HPDE6-E6E7 (cell line): ENCODE data around the gene RELN.

Experiments
- DNase-seq: peaks from one replicate; pipeline ENCODE4 v3.0.0; 2011; ENCODE audit warnings: missing footprints; ENCODE audit errors: extremely low spot score

RELN gene

DNA sequence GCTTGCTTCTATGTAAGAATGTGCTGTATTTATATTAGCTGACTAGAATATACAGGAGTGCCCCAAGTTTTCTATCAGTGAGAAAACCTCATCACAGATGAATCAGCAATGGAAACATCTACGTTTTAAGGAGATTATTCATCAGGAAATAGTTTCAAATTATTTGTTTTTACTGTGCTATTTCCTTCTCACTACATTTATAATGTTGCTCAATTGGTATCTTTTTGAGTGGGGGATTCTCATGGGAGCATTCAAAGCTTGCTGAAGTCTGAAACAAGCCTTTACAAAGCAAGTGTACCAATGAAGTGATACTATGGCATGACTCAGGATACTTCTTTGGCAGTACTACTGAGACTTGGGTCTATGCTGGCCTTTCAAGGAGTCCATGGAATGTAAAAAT is 352.4 kb downstream of the RELN start:
- peak; percentile 25 for DNase-seq

DNA sequence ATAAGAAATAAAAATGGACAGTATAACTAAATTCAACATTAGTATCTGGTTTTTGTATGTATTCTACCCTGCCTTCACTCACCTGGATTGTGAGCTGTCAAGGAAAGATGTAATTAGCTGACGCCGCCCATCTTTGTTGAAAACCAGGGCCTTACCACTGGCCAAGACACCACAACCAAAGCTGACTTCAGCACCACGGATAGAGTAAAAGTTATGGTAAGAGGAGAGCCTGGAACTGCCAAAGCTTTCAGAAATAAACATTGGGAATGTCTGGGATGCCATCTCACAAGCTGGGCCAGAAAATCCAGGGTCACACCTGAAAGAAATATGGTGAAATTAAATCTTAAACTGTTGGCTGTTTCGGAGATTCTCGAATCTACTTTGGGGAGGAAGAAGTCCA is 353.3 kb downstream of the RELN start:
- no peak for DNase-seq

DNA sequence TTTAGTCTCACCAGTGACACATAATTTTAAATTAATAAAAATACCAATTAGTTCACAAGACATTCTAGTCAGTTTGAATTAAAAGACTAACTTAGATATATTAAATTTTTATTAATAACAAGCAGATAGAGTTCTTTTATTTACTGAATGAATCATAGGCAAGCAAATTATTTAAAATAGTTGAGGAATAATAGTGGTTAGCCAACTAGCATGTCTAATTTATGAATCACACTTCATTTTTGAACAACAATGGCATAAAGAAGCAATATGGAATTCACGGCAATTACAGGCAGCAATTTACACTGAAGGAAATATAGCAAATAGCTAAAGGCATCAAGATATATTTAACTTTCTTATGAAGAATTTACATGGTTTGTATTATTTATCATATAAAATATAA is 356.5 kb downstream of the RELN start:
- no peak for DNase-seq

DNA sequence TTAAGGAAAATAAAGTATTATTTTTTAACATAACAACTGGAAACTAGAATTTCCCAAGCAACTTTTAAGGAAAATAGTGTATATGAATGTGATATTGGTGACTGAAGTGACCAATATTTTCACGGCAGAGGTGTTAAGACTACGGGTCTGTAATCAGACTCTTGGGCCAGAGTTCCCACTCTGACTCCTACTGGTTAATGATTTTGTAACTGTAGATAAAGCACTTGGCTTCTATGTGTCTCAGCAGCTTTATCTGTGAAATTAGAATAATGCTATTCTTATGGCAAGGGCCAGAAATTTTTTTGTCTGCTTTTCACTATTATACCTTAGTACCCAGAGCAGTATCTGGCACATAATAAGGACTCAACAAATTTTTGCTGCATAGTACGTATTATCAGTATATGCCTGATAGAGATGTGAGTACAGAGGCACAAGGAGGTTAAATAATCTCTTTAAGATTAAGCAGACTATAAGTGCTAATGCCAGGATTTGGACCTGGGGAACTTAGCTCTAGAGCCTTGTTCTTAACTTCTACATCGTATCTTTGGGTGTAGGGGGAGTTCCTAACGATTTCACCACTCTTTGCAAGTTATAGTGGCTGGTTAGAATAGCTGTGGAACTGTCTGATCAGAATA is 357.3 kb downstream of the RELN start:
- DNase-seq: no peak

DNA sequence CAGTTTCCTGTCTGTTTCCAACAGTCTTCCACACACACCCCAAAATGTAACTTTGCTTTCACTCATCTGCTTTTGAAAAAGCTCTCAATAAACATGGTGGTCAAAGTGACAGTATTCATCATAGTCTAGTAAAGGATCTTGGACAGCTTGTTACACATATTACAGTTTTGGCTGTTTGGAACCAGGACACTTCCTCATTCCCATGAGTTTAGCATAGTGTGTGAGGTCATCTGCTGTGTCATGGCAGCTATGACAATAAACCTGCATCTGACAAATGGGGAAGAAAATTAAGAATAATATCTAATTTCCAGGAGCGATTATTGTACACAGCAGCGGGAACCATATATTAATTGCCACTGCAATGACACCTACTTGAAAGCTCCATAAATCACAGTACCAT is 359.1 kb downstream of the RELN start:
- no peak for DNase-seq

DNA sequence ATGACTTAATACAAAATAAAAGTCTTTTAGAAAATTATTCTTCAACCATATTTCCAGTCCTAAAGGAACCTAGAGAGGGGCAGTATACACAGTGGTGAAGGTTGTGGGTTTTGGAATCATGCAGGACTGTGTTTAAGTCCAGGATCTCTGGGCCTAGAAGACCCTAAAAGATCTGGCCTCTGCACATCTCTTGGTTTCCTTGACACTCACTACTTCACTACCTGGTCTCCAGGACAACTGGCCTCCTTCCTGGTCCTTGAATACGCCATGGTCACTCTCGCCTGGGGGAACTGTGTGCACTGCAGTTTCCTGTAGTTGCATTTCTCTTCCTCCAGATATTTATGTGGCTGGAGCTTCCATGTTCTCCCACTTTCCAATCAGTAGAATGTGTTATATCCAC is 360.7 kb downstream of the RELN start:
- DNase-seq: no peak

DNA sequence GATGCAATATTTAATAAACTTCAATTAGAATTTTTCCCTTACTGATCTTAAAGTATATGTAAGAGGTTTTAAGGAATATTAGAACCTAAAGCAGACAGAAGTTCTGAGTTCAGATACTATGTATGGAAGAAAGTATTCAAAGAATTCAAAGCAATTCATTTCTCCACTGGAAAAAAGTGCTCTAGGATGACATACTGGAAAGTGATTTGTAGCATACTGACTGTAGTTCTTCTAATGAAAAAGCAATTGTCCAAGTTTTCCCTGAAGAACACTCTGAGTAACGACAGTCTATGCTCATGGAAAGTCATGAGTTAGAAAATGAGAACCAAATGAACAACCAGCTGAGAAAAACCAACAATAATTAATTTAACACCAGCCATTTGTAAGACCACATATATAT is 362.7 kb downstream of the RELN start:
- DNase-seq: no peak

DNA sequence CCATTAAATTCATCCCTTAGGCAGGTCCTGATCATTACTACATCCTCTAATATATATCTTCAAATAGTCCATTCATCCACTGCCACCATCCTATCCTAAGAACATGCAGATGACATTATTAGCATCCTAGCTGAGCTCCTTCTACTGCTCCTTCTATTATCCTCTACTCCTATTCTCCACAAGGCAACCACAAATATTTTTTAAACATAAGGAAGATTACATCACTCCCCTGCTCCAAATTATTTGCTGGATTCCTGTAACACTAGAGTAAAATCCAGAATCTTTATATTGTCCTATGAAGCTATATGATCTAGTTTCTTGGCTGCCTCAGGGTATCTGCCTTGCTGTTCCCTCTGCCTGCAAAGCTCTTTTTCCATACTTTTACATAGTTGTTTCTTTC is 367.2 kb downstream of the RELN start:
- no peak for DNase-seq

DNA sequence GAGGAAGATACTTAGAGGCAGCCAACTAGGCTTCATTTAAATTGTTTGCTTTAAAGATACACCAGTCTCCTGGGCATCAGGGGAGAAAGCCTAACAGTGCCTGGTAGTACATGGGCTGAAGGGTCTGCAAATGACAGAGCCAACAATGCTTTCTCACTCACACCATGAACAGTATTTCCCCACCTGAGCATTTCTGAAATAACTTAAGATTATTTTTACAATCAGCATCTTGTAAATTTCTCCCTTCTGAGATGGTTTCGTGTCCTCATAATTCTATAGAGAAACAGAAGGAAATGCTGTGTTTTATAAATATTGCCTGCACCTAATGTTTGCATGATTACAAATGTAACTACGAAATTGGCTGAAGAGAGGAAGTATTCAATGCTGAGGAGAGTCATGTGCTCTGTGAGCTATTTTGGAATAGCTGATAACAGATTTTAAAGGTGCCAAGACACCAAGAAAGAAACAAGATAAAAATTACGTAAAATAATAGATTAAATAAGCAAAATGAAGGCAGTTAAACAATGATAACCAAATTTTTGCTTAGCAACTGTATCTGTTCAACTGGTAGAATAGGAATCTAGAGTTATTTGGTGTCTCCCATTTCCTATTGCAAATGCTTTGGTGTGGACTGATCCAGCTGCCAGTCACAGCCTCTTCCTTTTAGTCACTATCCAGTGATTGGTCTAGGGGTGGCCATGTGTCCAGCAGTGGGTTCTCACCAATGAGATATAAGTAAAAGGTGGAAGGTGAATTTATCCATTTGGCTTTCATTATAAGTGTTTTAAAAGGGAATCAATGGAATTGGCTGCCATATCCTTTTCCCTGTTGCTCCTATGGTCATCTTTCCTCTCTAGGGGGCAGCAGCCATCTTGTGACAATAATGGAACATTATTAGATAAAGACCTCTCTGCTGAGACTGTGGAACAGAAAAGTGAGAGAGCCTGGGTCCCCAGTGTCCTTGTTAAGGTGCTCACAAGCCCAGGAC is 375.5 kb downstream of the RELN start:
- DNase-seq: peak; percentile 11

DNA sequence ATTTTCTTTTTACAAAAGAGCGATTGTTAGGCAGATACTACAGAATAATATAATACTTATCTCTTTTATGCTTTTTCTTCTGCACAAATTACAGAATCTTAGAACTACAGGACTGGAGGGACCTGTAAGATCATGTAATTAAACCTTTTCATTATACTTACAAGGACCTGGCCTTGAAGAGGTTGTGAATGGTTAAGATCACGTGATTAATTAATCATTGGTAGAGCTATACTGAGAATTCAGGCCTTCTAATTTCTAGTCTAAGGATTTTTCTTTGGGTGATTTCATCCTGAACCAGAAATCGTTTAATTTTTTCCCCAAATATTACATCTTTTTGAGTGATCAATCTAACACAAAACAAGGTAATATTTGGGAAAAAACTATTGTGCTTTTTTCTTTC is 379.7 kb downstream of the RELN start:
- DNase-seq: no peak

DNA sequence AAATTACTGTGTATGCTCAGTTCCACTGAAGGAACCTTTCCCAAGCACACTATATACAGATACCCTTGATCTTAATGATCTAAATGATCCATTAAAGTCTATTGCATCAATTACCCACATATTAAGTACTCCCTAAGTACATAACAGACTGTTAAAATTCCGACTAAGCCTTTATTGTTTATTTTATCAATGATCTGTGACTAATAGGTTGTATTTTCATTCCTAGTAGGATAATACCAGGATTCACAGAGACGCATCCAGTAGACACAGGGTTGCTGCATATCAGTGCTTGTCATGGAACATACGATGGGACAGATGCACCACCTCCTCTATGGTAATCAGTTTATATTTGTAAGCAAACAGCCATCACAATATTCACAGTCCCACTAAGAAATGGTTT is 383.8 kb downstream of the RELN start:
- DNase-seq: no peak

DNA sequence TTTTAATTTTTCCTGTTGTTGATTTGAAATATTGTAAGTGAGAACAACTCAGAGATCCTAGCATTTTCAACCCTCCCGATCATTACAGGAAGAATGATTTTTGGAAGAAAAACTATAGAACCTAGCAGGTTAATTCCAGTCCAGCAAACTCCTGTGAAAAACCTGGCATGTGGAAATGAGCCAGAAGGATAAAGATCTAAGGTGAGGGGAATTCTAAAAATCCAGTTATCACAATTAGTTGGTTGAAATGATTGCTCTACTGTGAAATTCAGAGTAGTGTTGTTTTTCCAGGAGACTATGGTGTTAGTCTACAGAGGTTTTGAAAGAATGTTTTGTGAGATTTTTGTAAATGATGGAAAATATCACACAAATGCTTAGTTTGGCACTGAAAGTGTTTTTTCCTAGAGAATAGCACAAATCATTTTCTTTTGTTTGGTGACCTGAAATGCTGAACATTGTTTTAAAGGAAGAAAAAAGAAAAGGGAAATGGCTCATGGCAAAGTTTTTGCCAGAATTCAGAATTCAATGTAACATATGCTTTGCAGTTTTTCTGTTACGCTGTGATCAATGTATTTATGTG is 391.0 kb downstream of the RELN start:
- DNase-seq: no peak

DNA sequence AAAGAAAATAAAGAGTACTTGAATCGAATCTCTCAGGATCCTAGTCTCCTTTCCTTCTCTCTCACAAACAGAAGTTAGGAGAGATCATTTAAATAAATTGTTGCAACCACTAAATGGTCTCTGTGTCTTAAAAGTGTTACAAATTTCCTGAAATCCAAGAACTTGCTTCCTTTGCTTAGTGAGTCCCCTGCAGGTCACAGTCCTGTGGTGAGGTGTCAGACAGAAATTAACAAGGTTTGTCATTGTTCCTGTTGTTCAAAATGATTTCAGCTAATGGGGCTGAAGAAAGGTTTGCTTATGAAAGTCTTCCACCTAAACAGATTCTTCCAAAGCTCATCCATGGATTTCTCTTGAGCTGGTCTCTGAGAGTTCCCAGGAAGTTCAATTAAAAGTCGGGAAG is 391.9 kb downstream of the RELN start:
- no peak for DNase-seq

DNA sequence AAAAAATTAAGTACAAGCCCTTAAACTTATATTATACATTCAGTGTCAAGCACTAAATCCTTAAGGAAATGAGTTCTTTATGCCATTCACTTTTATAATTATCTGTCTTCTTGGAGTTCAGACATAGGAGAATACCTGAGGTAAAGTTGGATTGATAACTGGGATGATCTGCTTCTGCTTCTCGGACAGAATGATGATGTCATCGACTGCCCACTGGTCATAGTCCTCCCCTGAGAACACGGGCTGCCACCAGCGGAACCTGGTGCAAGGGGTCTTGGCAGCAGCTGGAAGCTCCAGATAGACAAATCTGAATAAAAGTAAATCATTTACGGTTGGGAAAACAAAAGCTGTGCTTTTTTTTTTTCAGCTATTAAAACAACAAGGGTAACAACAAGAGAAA is 395.3 kb downstream of the RELN start:
- no peak for DNase-seq

DNA sequence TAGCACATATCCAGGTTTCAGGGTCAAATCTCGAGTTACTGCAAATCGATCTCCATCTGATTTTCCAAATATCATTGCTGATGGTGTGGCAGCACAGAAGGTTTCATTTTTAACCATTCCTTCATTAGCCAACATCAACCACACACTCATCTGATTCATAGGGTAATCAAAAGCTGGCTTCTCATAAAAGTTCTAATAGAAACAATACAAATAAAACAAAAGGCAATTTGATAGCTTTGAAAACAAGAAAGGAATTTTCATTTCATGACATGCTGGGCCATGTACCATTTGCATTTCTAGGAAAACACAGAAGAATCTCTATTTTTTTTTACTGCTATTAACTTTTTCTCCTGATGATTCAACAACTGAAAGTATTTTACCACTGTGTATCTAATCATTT is 395.8 kb downstream of the RELN start:
- no peak for DNase-seq

DNA sequence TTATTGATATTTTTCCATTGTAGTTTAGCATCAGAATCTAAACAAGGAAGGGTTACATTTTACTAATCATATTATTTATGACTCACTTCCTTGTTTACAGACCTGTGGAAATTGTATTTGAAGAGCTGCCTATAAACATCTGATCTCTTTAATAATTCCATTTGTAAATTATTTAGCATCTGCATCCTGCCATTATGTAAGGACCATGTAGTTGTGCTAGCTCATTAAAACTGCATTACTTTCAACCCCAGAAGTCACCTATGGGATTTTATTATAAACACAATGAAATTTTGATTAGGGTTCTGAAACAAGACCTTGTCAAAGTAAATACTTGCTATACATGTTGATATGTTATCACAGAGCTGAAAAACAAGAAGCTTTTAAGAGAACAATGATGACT is 396.6 kb downstream of the RELN start:
- DNase-seq: no peak

DNA sequence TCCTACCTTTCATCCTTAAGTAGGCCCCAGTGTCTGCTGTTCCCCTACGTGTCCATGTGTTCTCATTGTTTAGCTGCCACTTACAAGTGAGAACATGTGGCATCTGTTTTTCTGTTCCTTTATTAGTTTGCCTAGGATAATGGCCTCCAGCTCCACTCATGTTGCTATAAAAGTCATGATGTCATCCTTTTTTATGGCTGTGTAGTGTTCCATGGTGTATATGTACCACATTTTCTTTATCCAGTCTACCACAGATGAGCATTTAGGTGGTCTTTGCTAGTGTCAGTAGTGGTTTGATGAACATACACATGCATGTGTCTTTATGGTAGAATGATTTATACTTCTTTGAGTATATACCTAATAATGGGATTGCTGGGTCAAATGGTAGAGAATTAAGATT is 397.3 kb downstream of the RELN start:
- DNase-seq: no peak

DNA sequence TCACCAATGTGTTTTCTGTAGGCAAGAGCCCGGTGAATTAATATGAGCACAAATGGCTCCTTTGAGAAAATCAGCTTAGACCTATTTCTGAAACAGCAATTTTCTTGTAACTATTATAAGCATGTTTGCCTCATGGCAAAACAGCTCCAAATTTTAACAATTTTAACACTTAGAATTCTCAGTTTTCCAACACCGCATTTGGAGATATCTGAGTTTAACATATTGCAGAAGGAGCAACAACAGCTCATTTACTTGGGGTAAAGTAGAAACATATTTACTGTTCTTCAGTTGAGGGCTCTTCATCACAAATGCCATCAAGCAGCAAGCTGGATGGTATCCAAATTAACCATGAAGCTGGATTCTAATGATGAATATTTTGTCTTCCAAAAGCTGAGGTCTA is 409.4 kb downstream of the RELN start:
- DNase-seq: no peak

DNA sequence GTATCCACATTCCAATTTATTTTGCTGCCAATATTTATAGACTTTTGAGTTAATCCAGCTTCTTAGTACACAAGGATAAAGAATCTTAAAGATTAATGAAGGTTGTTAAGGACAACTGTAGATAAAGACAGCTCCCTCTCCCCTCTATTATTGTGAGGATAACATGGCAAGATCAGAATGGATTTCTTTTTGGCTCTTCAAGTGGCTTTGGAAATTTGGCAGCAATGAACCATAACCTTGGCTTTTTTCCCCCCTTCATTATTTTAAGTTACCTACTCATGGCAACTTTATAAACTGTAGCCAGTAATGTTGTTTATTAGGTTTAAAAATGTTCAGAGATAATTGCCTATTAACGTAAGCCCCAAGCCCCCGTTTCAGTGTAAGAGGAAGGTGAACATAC is 412.4 kb downstream of the RELN start:
- DNase-seq: no peak

DNA sequence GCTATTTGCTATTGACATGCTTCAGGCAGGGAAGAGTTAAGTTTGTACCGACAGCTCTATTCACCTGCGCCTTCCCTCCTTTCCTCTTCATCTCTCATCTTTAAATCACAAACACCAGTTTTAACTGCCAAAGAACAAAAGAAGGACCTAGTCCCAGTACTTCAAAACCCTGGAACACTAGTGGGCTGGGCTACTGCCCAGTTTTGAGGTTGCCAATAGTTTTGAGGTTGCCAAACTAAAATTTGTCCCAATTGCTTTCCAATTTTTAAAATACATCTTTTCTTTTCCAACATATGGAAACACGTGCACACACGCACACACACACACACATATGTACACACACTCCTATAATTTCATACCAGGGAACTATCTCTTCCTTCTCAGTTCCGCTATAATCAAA is 412.8 kb downstream of the RELN start:
- DNase-seq: no peak

DNA sequence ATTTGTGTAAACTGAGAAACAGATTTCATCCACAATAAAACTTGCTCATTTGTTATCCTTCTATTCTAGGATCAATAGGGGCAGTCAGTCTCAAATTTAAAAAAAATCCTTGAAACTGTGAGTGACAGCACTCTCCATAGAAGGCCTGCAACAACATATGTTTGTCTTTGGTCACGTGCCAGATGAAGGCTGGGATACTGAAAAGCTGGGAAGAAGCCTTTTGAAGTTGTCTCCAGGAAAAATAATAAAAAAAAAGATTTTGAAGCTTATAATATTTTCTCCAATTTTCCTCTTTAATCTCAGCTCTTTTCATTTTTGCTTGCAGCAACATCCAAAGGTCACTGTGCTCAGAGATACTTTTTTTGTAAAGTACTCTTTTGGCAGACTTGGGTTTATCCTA is 414.9 kb downstream of the RELN start:
- DNase-seq: no peak

DNA sequence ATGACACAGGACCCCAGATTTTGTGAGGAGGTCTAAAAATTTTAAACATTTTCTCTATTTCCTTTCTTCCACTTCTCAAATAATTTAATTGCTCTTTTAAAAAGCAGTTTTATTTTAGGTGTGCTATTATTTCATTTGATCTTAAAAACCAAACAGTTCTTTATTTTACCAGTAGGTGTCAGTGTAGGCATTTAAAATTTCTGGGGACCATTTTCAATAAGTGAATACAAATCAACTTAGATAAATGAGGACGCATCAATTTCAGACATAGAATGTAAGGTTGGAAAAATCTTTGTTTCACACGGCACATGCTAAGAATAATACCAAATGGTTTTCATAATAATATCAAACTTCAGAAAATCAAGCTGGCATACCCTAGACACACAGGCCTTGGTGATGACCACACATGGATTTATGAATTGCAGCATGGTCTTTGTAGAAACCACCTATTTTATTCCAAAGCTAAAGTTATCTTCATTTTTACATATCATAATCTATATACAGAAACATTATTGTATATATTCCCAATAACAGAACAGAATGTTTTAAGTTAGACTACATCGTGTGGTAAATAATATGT is 415.9 kb downstream of the RELN start:
- no peak for DNase-seq

DNA sequence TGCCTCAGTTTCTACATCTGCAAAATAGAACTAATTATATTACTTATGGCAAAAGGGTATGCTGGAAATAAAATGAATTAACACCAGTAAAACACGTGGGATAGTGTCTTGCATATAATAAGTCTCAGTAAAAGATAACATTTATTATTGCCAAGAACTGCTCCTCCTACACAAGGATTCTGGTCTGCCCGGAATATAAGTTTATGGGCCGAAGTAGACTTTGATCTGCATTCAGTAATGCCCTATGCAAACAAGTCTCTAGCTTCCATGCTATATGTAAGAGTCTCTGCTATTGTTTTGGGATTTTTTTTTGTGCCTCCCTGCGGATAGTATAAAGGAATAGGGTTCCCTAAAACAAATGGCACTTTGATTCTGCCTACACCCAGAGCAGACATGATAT is 417.9 kb downstream of the RELN start:
- no peak for DNase-seq
